ENCODE results near the gene TMOD4. TPM values are rescaled to one million over a fixed set of nuclear protein-coding genes. Genes with fewer than 3 reads are reported as not detected.
"Not testable (repeated sequence)": the region's sequence is repeated elsewhere in the genome, so short reads cannot be mapped to it uniquely, and the experiment has no call there.

The TMOD4 gene
- total RNA-seq, 1 donor from 2014 or later, result 2.1 TPM

- H3K36me3 ChIP-seq, result peaks cover 11% of the 10 kb centered on the region
- DNase-seq (peak; percentile 90), ATAC-seq (peak; percentile 97 to 98)
- H3K27me3 ChIP-seq (ENCODE audit: low read depth), result no peaks in the 10 kb centered on the region
- H3K4me3 ChIP-seq, result peak within 1 kb of the TSS; percentile 82
- H3K27ac ChIP-seq, result peak within 1 kb of the TSS; percentile 84
- TF ChIP-seq, protein P1, sequence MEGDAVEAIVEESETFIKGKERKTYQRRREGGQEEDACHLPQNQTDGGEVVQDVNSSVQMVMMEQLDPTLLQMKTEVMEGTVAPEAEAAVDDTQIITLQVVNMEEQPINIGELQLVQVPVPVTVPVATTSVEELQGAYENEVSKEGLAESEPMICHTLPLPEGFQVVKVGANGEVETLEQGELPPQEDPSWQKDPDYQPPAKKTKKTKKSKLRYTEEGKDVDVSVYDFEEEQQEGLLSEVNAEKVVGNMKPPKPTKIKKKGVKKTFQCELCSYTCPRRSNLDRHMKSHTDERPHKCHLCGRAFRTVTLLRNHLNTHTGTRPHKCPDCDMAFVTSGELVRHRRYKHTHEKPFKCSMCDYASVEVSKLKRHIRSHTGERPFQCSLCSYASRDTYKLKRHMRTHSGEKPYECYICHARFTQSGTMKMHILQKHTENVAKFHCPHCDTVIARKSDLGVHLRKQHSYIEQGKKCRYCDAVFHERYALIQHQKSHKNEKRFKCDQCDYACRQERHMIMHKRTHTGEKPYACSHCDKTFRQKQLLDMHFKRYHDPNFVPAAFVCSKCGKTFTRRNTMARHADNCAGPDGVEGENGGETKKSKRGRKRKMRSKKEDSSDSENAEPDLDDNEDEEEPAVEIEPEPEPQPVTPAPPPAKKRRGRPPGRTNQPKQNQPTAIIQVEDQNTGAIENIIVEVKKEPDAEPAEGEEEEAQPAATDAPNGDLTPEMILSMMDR (IDR thresholded peaks at IDR 0.05), result peak; percentile 27
- intact Hi-C loops (cut with DNase I), result no loop called here
- H3K4me1 ChIP-seq, result peaks cover 21% of the 10 kb centered on the region
- no peaks in the 10 kb centered on the region for H3K9me3 ChIP-seq
Observed at GRCh38 chr1:151189637-151190445, 14.1 kb upstream of the TMOD4 start, which contains the start of gene VPS72. VPS72 (minus strand) TSS chr1:151190197; CDS start chr1:151190121, 76 bp downstream.

DNA sequence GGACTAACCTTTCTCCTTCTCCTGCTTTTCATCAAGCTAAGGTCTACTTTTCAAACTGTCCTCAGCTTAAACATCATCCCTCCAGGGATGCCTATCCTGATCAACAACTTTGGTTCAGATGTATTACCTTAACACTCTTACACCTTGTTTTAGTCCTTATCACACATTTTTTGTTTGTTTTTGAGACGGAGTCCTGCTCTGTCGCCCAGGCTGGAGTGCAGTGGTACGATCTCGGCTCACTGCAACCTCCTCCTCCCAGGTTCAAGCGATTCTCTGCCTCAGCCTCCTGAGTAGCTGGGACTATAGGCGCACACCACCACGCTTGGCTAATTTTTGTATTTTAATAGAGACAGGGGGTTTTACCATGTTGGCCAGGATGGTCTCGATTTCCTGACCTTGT, 12.9 kb upstream of the TMOD4 start:
- Histone ChIP-seq H3K4me3 (peak overlapping the region; percentile 82), H3K36me3 (peaks cover 23% of the 10 kb centered on the region), H3K4me1 (peaks cover 21% of the 10 kb centered on the region)
- DNase-seq; H3K27ac ChIP-seq; intact Hi-C loops (cut with DNase I); H3K27me3 ChIP-seq (ENCODE audit: low read depth); ATAC-seq; H3K9me3 ChIP-seq: not testable (repeated sequence)

GRCh38 chr1:151187205-151187604, 11.4 kb upstream of the TMOD4 start:
- no peak for ATAC-seq
- TF ChIP-seq, protein P1 (IDR thresholded peaks at IDR 0.05), result no peak
- intact Hi-C loops (cut with DNase I), result no loop called here

GRCh38 chr1:151184211-151184610, 8.4 kb upstream of the TMOD4 start:
- H3K27ac ChIP-seq, result no peak overlapping the region
- H3K36me3 ChIP-seq, result peaks cover 67% of the 10 kb centered on the region
- no peak overlapping the region for H3K4me3 ChIP-seq
- intact Hi-C loops (cut with DNase I), result no loop called here
- no peaks in the 10 kb centered on the region for H3K27me3 ChIP-seq (ENCODE audit: low read depth)
- no peaks in the 10 kb centered on the region for H3K9me3 ChIP-seq
- no peak for ATAC-seq
- TF ChIP-seq, protein P1 (IDR thresholded peaks at IDR 0.05), result no peak
- peaks cover 21% of the 10 kb centered on the region for H3K4me1 ChIP-seq
- DNase-seq, result no peak

More at GRCh38 chr1:151187205-151187604, 11.4 kb upstream of the TMOD4 start:
- Histone ChIP-seq H3K4me3 (no peak overlapping the region), H3K9me3 (no peaks in the 10 kb centered on the region), H3K27ac (no peak overlapping the region), H3K36me3 (peaks cover 37% of the 10 kb centered on the region), H3K27me3 (ENCODE audit: low read depth) (no peaks in the 10 kb centered on the region), H3K4me1 (peaks cover 21% of the 10 kb centered on the region)
- no peak for DNase-seq

DNA sequence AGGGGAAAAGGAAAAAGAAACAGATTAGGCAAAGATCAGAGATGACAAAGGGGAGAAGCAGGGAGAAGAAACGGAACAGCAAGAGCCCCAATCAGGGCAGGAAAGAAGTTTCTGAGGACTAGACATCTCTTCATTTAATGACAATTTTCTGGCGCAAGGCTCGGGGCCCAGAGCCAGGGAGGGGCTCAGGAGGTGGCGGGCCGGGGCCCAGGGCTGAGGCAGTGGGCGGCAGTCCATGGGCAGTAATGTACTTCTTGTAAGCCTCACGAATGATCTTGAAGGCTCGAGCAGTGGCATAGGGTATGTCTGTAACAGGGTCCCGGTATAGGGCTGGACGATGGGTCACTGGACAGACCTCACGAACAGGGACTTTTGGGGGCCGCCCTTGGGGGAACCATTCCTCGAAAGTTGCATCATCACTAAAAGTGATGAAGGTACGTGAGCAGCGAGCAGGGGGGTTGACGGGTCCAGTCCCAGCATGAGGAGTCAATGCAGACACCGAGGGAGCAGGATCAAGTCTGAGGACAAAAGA, 799 bp upstream of the TMOD4 start:
- H3K36me3 ChIP-seq, result peaks cover 80% of the 10 kb centered on the region
- no peak overlapping the region for H3K27ac ChIP-seq
- no peaks in the 10 kb centered on the region for H3K9me3 ChIP-seq
- H3K4me3 ChIP-seq, result no peak overlapping the region
- intact Hi-C loops (cut with DNase I), result no loop called here
- TF ChIP-seq, protein P1 (IDR thresholded peaks at IDR 0.05), result no peak
- no peaks in the 10 kb centered on the region for H3K4me1 ChIP-seq
- ATAC-seq, result no peak
- DNase-seq, result no peak
- no peaks in the 10 kb centered on the region for H3K27me3 ChIP-seq (ENCODE audit: low read depth)

Data from lower lobe of right lung (tissue), 2 donors.